ENCODE data around the gene ABCA3.

GRCh38 chr16:2253293-2253692, 87.2 kb downstream of the ABCA3 start:
- TF ChIP-seq MYC (IDR thresholded peaks at IDR 0.05; ENCODE audit: low read depth, low read length) (no peak), CTCF (IDR thresholded peaks at IDR 0.05; ENCODE audit: low read depth, low read length) (no peak), MAX (IDR thresholded peaks at IDR 0.05; ENCODE audit: low read depth, low read length) (no peak), POLR2A (IDR thresholded peaks at IDR 0.05; ENCODE audit: extremely low read depth, insufficient read length) (no peak)
